ENCODE results near the gene NDUFAF5.
"Not testable (repeated sequence)": the region's sequence is repeated elsewhere in the genome, so short reads cannot be mapped to it uniquely, and the experiment has no call there.

- not testable (repeated sequence) for TF ChIP-seq CTCF, EP300, POLR2A (IDR thresholded peaks at IDR 0.05)
Measured at GRCh38 chr20:13760451-13760946, 24.3 kb upstream of the NDUFAF5 start.

All from tibial nerve (tissue), 4 donors.